ENCODE data around the gene CD300LB.

DNA sequence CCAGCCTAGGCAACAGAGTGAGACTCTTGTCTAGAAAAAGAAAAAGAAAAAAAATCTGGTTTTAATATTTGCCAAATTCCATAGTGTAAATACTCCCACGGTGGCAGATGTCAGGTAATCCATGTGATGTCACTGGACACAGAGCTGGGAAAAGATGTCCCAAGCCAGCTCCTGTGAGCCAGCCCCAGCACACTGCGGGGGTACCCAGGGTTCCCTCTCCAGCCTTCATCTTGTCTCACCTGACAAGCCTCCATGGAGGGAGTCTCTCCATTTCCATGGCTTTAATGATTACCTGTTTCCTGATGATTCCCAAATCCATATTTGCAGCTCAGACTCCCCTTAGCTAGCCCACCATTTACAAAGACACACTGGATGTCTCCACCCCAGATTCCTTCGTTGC lies 4.6 kb downstream of the CD300LB start:
- TF ChIP-seq, protein P1, sequence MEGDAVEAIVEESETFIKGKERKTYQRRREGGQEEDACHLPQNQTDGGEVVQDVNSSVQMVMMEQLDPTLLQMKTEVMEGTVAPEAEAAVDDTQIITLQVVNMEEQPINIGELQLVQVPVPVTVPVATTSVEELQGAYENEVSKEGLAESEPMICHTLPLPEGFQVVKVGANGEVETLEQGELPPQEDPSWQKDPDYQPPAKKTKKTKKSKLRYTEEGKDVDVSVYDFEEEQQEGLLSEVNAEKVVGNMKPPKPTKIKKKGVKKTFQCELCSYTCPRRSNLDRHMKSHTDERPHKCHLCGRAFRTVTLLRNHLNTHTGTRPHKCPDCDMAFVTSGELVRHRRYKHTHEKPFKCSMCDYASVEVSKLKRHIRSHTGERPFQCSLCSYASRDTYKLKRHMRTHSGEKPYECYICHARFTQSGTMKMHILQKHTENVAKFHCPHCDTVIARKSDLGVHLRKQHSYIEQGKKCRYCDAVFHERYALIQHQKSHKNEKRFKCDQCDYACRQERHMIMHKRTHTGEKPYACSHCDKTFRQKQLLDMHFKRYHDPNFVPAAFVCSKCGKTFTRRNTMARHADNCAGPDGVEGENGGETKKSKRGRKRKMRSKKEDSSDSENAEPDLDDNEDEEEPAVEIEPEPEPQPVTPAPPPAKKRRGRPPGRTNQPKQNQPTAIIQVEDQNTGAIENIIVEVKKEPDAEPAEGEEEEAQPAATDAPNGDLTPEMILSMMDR (IDR thresholded peaks at IDR 0.05; ENCODE audit: insufficient read depth, low read length, poor library complexity, severe bottlenecking), result no peak
- TF ChIP-seq EZH2phosphoT487 (conservative IDR thresholded peaks at IDR 0.05; ENCODE audit: low read length), result no peak

Data from SU-DHL-6 (cell line).